Upper lobe of left lung (tissue), 4 donors: ENCODE measurements around the gene WASF3.

Source experiments
- CTCF ChIP-seq, 6 experiments: fragments of 450-650 bp in 4 of 6; fragments of 200-600 bp in 2 of 6; sonication (generic) in 2 of 6; IDR thresholded peaks; one replicate each; pipeline ENCODE4 v1.5.1; 2016 to 2019; ENCODE audit warnings: antibody characterized with exemption in 6 of 6
- EP300 ChIP-seq, 4 donors: sonication (generic); formaldehyde crosslinking; IDR thresholded peaks; one replicate each; pipeline ENCODE4 v1.5.1; 2017; ENCODE audit warnings: antibody characterized with exemption in 4 of 4, control low read depth in 2 of 4

- TF ChIP-seq CTCF (IDR thresholded peaks at IDR 0.05) (no peak), EP300 (IDR thresholded peaks at IDR 0.05) (no peak)
Measured at GRCh38 chr13:26523007-26523406, 34.5 kb upstream of the WASF3 start.
